HEK293 (cell line): ENCODE measurements around the gene XRCC2.

Source experiments
- CTCF ChIA-PET: fragments of 350-600 bp; formaldehyde crosslinking; extraction: SDS; loops from one replicate; lab custom pipeline; 2021; ENCODE audit warnings: antibody characterized with exemption; lab: Yijun Ruan, JAX
- POLR2A ChIA-PET: fragments of 300-600 bp; formaldehyde crosslinking; extraction: SDS; loops from one replicate; lab custom pipeline; 2020; ENCODE audit warnings: antibody characterized with exemption, inconsistent platforms; lab: Yijun Ruan, JAX
- H3K27ac ChIP-seq: fragments of 200-500 bp; sonication (Bioruptor generic); 2 replicates; pipeline ENCODE4 v1.5.1; 2014; ENCODE audit warnings: low read depth, low read length, control low read depth, inconsistent platforms; ENCODE audit errors: extremely low read depth
- H3K36me3 ChIP-seq, 2 experiments: fragments of 200-500 bp in 1 of 2; sonication (Bioruptor generic) in 1 of 2; 1 replicate in 1 of 2; 2 replicates in 1 of 2; pipeline ENCODE4 v1.5.1; 2014 to 2017; ENCODE audit warnings: inconsistent platforms in 2 of 2, low read length in 2 of 2; ENCODE audit not compliant: control insufficient read depth in 2 of 2, insufficient read depth in 1 of 2
- H3K4me1 ChIP-seq: fragments of 200-500 bp; sonication (Bioruptor generic); 2 replicates; pipeline ENCODE4 v1.5.1; 2014; ENCODE audit warnings: mild to moderate bottlenecking, low read length, inconsistent platforms; ENCODE audit not compliant: control insufficient read depth, insufficient read depth
- H3K4me3 ChIP-seq: 2 replicates; pipeline ENCODE4 v1.5.1; 2011; ENCODE audit warnings: low read depth, mild to moderate bottlenecking, control low read depth, low read length, moderate library complexity
- H3K9me3 ChIP-seq: fragments of 200-500 bp; sonication (Bioruptor generic); 2 replicates; pipeline ENCODE4 v1.5.1; 2014; ENCODE audit warnings: low read depth, low read length, inconsistent platforms; ENCODE audit not compliant: control insufficient read depth, insufficient read depth
- HOXC10 ChIP-seq: sonication (generic); formaldehyde crosslinking; IDR thresholded peaks from 2 replicates; pipeline ENCODE4 v1.8.1; 2023; ENCODE audit warnings: mild to moderate bottlenecking, missing genetic modification reagents
- KLF1 ChIP-seq: fragments of 450-650 bp; formaldehyde crosslinking; IDR thresholded peaks from 2 replicates; pipeline ENCODE4 v1.5.1; 2016; ENCODE audit warnings: missing biosample characterization, missing genetic modification characterization
- KLF7 ChIP-seq: fragments of 450-650 bp; formaldehyde crosslinking; IDR thresholded peaks from 2 replicates; pipeline ENCODE4 v1.5.1; 2016; ENCODE audit warnings: missing biosample characterization, missing genetic modification characterization, borderline replicate concordance
- SCRT1 ChIP-seq: fragments of 450-650 bp; formaldehyde crosslinking; IDR thresholded peaks from 2 replicates; pipeline ENCODE4 v1.5.1; 2016; ENCODE audit warnings: missing biosample characterization, missing genetic modification characterization, borderline replicate concordance
- SETDB1 ChIP-seq: IDR thresholded peaks from one replicate; pipeline ENCODE4 v1.6.1; 2017; ENCODE audit warnings: mild to moderate bottlenecking, low read length, moderate library complexity, mixed read lengths; ENCODE audit not compliant: insufficient read length
- SP3 ChIP-seq: fragments of 450-650 bp; formaldehyde crosslinking; IDR thresholded peaks from 2 replicates; pipeline ENCODE4 v1.5.1; 2016; ENCODE audit warnings: missing biosample characterization, missing genetic modification characterization
- WT1 ChIP-seq: fragments of 450-650 bp; formaldehyde crosslinking; IDR thresholded peaks from 2 replicates; pipeline ENCODE4 v1.5.1; 2016; ENCODE audit warnings: missing biosample characterization, missing genetic modification characterization
- ZEB2 ChIP-seq: fragments of 450-650 bp; formaldehyde crosslinking; IDR thresholded peaks from 2 replicates; pipeline ENCODE4 v1.5.1; 2016; ENCODE audit warnings: missing biosample characterization, missing genetic modification characterization
- ZNF10 ChIP-seq: fragments of 450-650 bp; formaldehyde crosslinking; IDR thresholded peaks from 2 replicates; pipeline ENCODE4 v1.5.1; 2017; ENCODE audit warnings: missing biosample characterization, missing genetic modification characterization
- ZNF155 ChIP-seq: fragments of 450-650 bp; formaldehyde crosslinking; IDR thresholded peaks from 2 replicates; pipeline ENCODE4 v1.5.1; 2016; ENCODE audit warnings: missing biosample characterization, missing genetic modification characterization
- ZNF169 ChIP-seq: fragments of 450-650 bp; formaldehyde crosslinking; IDR thresholded peaks from 2 replicates; pipeline ENCODE4 v1.5.1; 2016; ENCODE audit warnings: missing biosample characterization, missing genetic modification characterization
- ZNF202 ChIP-seq: fragments of 450-650 bp; formaldehyde crosslinking; IDR thresholded peaks from 2 replicates; pipeline ENCODE4 v1.5.1; 2016; ENCODE audit warnings: missing biosample characterization, missing genetic modification characterization, borderline replicate concordance
- ZNF214 ChIP-seq: fragments of 450-650 bp; formaldehyde crosslinking; IDR thresholded peaks from 2 replicates; pipeline ENCODE4 v1.5.1; 2017; ENCODE audit warnings: missing biosample characterization, mild to moderate bottlenecking, missing genetic modification characterization, borderline replicate concordance
- ZNF248 ChIP-seq: fragments of 450-650 bp; formaldehyde crosslinking; IDR thresholded peaks from 2 replicates; pipeline ENCODE4 v1.5.1; 2017; ENCODE audit warnings: missing biosample characterization, missing genetic modification characterization
- ZNF266 ChIP-seq: fragments of 450-650 bp; formaldehyde crosslinking; IDR thresholded peaks from 2 replicates; pipeline ENCODE4 v1.5.1; 2016; ENCODE audit warnings: missing biosample characterization, missing genetic modification characterization, low read depth
- ZNF341 ChIP-seq: fragments of 450-650 bp; formaldehyde crosslinking; IDR thresholded peaks from 2 replicates; pipeline ENCODE4; 2016; ENCODE audit warnings: low read depth, missing biosample characterization, missing genetic modification characterization
- ZNF354C ChIP-seq: fragments of 450-650 bp; formaldehyde crosslinking; IDR thresholded peaks from 2 replicates; pipeline ENCODE4 v1.5.1; 2016; ENCODE audit warnings: missing biosample characterization, missing genetic modification characterization, low read depth, borderline replicate concordance
- ZNF366 ChIP-seq: fragments of 450-650 bp; formaldehyde crosslinking; conservative IDR thresholded peaks from 2 replicates; pipeline ENCODE4 v1.5.1; 2016; ENCODE audit warnings: missing biosample characterization, missing genetic modification characterization
- ZNF530 ChIP-seq: fragments of 450-650 bp; formaldehyde crosslinking; IDR thresholded peaks from 2 replicates; pipeline ENCODE4 v1.5.1; 2016; ENCODE audit warnings: low read depth, missing biosample characterization, missing genetic modification characterization
- ZNF626 ChIP-seq: fragments of 450-650 bp; sonication (Bioruptor Pico); formaldehyde crosslinking; IDR thresholded peaks from 2 replicates; pipeline ENCODE4 v1.5.1; 2018; ENCODE audit warnings: missing biosample characterization, missing genetic modification characterization, inconsistent platforms
- ZNF664 ChIP-seq: fragments of 450-650 bp; formaldehyde crosslinking; IDR thresholded peaks from 2 replicates; pipeline ENCODE4 v1.5.1; 2016; ENCODE audit warnings: missing biosample characterization, missing genetic modification characterization
- ZNF701 ChIP-seq: fragments of 450-650 bp; formaldehyde crosslinking; IDR thresholded peaks from 2 replicates; pipeline ENCODE4 v1.5.1; 2016; ENCODE audit warnings: missing biosample characterization, missing genetic modification characterization
- ZNF747 ChIP-seq: fragments of 450-650 bp; formaldehyde crosslinking; IDR thresholded peaks from 2 replicates; pipeline ENCODE4 v1.5.1; 2016; ENCODE audit warnings: missing biosample characterization, missing genetic modification characterization
- ZNF791 ChIP-seq: fragments of 450-650 bp; formaldehyde crosslinking; IDR thresholded peaks from 2 replicates; pipeline ENCODE4 v1.5.1; 2016; ENCODE audit warnings: missing biosample characterization, missing genetic modification characterization
- TF ChIP-seq, protein P1 (sequence below): fragments of 450-650 bp; formaldehyde crosslinking; IDR thresholded peaks from 2 replicates; pipeline ENCODE4 v1.5.1; 2017; ENCODE audit warnings: missing biosample characterization, mild to moderate bottlenecking, missing genetic modification characterization, moderate library complexity
- TF ChIP-seq, protein P2 (sequence below): fragments of 450-650 bp; formaldehyde crosslinking; IDR thresholded peaks from 2 replicates; pipeline ENCODE4 v1.5.1; 2016; ENCODE audit warnings: missing biosample characterization, missing genetic modification characterization, low read depth
- TF ChIP-seq, protein P3 (sequence below): fragments of 450-650 bp; formaldehyde crosslinking; IDR thresholded peaks from 2 replicates; pipeline ENCODE4 v1.5.1; 2017; ENCODE audit warnings: missing biosample characterization, missing genetic modification characterization
- TF ChIP-seq, protein P4 (sequence below): fragments of 450-650 bp; formaldehyde crosslinking; IDR thresholded peaks from 2 replicates; pipeline ENCODE4 v1.5.1; 2016; ENCODE audit warnings: missing biosample characterization, missing genetic modification characterization
- TF ChIP-seq, protein P5 (sequence below): fragments of 450-650 bp; formaldehyde crosslinking; IDR thresholded peaks from 2 replicates; pipeline ENCODE4 v1.5.1; 2016; ENCODE audit warnings: missing biosample characterization, missing genetic modification characterization, borderline replicate concordance

The XRCC2 gene

DNA sequence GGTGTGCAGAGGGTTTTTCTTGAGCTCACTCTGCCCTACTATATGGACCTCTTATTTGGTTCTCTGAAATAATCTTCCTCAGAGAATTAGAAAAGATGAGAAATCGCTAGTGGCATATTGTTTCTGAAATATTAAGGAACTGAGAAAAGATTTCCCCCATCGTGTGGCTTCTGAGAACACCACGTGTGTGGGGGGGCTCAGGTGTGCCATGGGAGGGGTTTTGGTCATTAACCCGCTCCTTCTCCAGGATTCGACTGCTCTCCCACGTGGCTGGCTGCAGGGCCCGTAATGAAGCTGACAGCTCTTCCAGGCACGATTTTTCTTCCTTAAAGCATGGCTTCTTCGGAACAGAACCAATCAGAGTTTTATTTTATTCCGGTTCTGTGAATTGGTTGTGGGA is 67.7 kb downstream of the XRCC2 start:
- Histone ChIP-seq H3K27ac (no peak overlapping the region), H3K4me1 (no peaks in the 10 kb centered on the region), H3K36me3 (no peaks in the 10 kb centered on the region), H3K4me3 (no peak overlapping the region), H3K9me3 (no peaks in the 10 kb centered on the region)
- CTCF ChIA-PET = no interaction called here
- TF ChIP-seq ZNF155 (tag by site-specific recombination) (no peak), ZNF530 (no peak), ZNF747 (tag by site-specific recombination) (no peak), WT1 (tag by site-specific recombination) (no peak), ZNF266 (no peak), ZNF248 (tag by site-specific recombination) (no peak), ZNF169 (no peak), ZNF626 (no peak), ZNF354C (tag by site-specific recombination) (no peak), SETDB1 (no peak), HOXC10 (no peak), KLF1 (tag by site-specific recombination) (no peak), ZNF202 (tag by site-specific recombination) (no peak), SP3 (tag by site-specific recombination) (no peak), ZEB2 (tag by site-specific recombination) (no peak)
- TF ChIP-seq, protein P1, sequence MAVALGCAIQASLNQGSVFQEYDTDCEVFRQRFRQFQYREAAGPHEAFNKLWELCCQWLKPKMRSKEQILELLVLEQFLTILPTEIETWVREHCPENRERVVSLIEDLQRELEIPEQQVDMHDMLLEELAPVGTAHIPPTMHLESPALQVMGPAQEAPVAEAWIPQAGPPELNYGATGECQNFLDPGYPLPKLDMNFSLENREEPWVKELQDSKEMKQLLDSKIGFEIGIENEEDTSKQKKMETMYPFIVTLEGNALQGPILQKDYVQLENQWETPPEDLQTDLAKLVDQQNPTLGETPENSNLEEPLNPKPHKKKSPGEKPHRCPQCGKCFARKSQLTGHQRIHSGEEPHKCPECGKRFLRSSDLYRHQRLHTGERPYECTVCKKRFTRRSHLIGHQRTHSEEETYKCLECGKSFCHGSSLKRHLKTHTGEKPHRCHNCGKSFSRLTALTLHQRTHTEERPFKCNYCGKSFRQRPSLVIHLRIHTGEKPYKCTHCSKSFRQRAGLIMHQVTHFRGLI (tag by site-specific recombination) = no peak
- TF ChIP-seq, protein P2, sequence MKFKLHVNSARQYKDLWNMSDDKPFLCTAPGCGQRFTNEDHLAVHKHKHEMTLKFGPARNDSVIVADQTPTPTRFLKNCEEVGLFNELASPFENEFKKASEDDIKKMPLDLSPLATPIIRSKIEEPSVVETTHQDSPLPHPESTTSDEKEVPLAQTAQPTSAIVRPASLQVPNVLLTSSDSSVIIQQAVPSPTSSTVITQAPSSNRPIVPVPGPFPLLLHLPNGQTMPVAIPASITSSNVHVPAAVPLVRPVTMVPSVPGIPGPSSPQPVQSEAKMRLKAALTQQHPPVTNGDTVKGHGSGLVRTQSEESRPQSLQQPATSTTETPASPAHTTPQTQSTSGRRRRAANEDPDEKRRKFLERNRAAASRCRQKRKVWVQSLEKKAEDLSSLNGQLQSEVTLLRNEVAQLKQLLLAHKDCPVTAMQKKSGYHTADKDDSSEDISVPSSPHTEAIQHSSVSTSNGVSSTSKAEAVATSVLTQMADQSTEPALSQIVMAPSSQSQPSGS (tag by site-specific recombination) = no peak
- TF ChIP-seq, protein P3, sequence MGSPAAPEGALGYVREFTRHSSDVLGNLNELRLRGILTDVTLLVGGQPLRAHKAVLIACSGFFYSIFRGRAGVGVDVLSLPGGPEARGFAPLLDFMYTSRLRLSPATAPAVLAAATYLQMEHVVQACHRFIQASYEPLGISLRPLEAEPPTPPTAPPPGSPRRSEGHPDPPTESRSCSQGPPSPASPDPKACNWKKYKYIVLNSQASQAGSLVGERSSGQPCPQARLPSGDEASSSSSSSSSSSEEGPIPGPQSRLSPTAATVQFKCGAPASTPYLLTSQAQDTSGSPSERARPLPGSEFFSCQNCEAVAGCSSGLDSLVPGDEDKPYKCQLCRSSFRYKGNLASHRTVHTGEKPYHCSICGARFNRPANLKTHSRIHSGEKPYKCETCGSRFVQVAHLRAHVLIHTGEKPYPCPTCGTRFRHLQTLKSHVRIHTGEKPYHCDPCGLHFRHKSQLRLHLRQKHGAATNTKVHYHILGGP (tag by site-specific recombination) = no peak
- TF ChIP-seq, protein P4, sequence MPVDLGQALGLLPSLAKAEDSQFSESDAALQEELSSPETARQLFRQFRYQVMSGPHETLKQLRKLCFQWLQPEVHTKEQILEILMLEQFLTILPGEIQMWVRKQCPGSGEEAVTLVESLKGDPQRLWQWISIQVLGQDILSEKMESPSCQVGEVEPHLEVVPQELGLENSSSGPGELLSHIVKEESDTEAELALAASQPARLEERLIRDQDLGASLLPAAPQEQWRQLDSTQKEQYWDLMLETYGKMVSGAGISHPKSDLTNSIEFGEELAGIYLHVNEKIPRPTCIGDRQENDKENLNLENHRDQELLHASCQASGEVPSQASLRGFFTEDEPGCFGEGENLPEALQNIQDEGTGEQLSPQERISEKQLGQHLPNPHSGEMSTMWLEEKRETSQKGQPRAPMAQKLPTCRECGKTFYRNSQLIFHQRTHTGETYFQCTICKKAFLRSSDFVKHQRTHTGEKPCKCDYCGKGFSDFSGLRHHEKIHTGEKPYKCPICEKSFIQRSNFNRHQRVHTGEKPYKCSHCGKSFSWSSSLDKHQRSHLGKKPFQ (tag by site-specific recombination) = no peak
- POLR2A ChIA-PET = no interaction called here

DNA sequence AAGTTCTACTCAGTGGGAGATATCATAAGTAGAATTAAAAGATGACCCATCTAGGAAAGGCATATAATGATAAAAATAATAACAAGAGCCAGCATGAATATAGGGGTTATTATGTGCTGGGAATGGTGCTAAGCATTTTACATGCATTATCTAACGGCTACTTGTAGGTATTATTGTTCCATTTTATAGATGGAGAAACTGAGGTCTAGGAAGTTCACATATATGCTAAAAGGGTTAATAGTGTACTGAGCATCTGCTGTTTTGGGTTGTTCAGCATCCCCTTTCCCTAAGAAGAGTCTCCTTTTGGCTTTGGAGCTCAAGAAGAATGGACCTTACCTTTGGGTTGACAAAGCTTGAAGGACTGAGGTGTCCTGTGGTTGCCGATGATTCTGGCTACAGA is 68.9 kb downstream of the XRCC2 start:
- H3K4me3 ChIP-seq = no peak overlapping the region
- H3K4me1 ChIP-seq = no peaks in the 10 kb centered on the region
- H3K36me3 ChIP-seq = no peaks in the 10 kb centered on the region
- no peaks in the 10 kb centered on the region for H3K9me3 ChIP-seq
- no peak overlapping the region for H3K27ac ChIP-seq
- ChIA-PET POLR2A (no interaction called here), CTCF (no interaction called here)
- TF ChIP-seq KLF7 (tag by site-specific recombination) = no peak
- TF ChIP-seq ZNF366 (tag by site-specific recombination) = no peak
- no peak for TF ChIP-seq ZNF10
- TF ChIP-seq, protein P5, sequence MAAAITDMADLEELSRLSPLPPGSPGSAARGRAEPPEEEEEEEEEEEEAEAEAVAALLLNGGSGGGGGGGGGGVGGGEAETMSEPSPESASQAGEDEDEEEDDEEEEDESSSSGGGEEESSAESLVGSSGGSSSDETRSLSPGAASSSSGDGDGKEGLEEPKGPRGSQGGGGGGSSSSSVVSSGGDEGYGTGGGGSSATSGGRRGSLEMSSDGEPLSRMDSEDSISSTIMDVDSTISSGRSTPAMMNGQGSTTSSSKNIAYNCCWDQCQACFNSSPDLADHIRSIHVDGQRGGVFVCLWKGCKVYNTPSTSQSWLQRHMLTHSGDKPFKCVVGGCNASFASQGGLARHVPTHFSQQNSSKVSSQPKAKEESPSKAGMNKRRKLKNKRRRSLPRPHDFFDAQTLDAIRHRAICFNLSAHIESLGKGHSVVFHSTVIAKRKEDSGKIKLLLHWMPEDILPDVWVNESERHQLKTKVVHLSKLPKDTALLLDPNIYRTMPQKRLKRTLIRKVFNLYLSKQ (tag by site-specific recombination) = no peak
- no peak for TF ChIP-seq ZNF791 (tag by site-specific recombination)
- TF ChIP-seq ZNF701 (tag by site-specific recombination) = no peak
- TF ChIP-seq ZNF664 (tag by site-specific recombination) = no peak
- TF ChIP-seq, protein P3 (tag by site-specific recombination) = no peak
- TF ChIP-seq ZNF214 (tag by site-specific recombination) = no peak
- no peak for TF ChIP-seq ZNF248 (tag by site-specific recombination)
- no peak for TF ChIP-seq SCRT1 (tag by site-specific recombination)
- TF ChIP-seq ZNF341 = no peak
